Activated CD4-positive, CD25-positive, alpha-beta regulatory T cell treated with anti-CD3 and anti-CD28 coated beads, Interleukin-2, amount 50 U/mL, for 72 hours (primary cell): ENCODE results near the gene BTBD16.

Source experiments
- DNase-seq: peaks from one replicate; pipeline ENCODE4 v3.0.0; 2021

Gene BTBD16

DNA sequence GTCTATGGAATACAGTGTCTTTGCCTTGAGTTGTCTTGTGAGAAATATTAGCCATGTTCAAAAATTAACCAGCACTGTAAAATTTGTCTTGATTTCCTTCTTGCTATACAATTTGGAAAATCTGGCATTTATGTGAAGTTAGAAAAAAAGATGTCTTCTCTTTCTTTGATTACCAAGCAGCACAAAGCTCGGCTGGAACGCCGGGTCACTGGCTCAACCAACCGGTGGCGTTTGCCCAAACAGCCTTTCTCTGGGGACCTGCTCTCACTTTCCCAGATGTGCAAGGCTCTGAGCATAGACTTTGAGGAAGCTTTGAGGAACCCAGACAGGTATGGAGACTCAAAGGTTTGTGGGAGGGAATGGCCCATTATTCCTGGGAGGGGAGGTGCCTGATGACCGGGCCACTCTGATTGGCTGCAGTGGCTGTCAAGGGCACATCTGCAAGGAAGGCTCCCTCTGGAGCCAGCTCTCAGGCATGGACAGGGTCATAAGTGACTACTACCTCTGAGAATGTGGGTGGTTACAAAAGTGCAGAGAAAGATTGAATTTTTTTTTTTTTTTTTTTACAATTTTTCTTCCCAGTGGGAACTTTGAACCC, 5.6 kb downstream of the BTBD16 start:
- DNase-seq = no peak

DNA sequence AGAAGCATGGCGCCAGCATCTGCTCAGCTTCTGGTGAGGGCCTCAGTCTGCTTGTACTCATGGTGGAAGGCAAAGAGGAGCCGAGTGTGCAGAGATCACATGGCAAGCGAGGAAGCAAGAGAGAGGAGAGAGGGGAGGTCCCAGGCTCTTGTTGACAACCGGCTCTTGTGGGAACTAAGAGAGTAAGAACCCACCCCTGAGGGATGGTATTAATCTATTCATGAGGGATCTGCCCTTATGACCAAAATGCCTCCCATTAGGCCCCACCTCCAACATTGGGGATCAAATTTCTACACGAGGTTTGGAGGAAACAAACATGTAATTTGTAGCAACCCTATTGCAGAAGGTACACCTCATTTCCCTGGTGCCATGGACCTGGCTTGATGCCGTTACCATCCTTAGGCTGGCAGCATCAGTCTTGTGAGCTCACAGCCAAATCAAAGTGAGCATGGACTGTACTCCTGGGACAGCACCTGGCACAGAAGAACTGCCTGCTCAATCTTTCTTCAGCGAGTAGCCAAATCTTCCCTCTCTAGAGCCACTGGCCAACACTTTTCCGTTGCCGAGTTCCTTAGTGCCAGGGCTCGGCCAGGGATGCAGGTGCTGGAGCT, 6.5 kb downstream of the BTBD16 start:
- DNase-seq = no peak

DNA sequence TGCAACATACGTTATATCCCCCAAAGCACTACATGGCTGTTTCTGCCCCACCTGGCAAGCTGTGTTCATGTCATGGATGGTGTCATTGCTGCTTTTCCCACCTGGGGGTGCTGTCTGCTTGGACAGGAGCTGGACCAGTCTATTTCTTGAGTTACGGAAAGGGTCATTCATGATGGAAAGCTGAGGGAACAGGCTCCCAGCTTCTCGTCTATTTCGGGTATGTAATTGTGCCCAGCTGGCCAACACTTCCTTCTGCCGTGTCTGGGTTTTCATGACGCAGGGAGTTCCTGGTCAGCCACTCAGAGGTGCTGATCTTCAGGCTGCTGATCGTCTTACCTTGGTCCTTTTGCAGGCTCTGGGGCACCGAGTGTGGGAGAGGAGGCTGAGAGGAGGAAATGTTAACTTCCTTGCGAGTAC, 8.6 kb downstream of the BTBD16 start:
- DNase-seq = no peak

GRCh38 chr10:122280156-122280555, 9.1 kb downstream of the BTBD16 start:
- DNase-seq = no peak

DNA sequence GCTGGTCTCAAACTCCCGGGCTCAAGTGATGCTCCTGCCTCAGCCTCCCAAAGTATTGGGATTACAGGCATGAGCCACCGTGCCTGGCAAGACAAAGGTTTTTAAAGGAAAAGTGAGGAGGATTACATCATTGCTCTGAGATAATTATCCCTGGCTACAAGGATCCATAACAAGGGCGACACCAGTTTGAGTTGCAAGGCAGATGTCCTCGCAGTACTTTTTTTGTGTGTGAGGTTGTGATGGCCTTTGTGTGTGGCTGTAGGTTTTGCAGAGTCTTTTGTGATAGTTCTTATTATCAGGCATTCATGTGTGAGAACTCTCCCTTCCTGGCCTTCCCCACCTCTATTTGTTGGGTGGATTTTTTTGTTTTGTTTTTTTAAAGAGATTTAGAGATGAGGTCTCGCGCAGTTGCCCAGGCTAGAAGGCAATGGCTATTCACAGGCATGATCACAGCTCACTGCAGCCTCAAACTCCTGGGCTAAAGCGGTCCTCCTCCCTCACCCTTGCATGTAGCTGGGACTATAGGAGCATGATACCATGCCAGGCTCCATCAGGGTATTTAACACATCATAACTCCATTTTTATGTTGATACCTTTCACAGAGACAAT, 10.0 kb downstream of the BTBD16 start:
- no peak for DNase-seq

DNA sequence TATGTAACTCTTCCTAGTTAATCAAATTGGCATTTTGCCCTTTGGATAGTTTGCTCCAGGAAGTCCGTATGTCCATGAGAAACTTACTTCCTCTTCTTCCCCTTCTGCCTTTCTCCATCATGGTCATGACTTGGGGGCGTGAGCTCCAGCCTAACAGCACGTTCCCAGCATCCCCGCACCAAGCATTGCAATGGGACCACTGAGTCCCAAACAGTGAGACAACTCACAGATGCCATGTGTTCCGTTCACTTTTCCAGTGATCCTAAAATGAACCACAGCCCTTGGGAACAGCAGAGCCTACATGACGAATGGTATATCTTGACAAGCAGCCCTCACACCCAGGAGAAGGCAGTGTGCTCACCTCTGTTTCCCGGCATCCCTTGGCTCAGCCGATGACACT, 10.7 kb downstream of the BTBD16 start:
- DNase-seq = no peak

DNA sequence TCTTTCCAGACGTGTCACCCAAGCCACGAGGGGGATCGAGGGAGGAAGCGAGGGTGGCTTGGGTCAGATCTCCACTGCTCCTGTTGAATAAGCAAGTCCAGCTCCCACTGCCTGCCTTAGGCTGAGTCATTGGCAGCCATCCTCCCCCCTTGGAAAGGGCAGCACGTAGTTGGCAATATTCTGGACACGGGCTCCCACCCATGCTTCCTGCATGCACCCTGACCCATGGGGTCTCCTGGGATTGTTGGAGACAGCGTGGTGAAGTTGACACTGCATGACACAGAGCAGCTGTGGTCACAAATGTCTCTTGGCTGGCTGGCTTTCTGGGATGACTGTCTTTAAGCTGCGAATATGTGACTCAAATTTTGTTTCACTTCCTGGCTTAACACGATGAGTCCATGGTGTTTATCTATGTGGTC, 11.2 kb downstream of the BTBD16 start:
- no peak for DNase-seq

DNA sequence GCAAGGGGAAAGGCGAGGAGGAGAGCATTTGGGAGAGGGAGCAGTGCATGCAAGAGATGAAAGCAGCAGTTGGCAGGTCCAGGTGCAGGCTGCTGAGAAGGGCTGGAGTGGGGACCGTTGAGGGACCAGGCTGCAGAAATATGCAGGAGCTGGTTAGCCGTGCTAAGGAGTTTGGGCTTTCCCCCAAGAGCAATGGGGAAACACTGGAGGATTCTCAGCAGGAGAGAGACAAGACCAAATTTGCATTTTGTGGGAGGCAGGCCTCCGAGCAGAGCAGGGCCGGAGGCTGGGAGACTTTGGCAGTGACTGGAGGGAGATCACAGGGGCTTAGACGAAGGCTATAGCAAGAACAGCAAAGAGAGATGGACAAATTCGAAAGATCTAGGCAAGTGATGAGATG, 11.8 kb downstream of the BTBD16 start:
- DNase-seq = no peak

- no peak for DNase-seq
Measured at GRCh38 chr10:122285506-122286444, 14.7 kb downstream of the BTBD16 start.

GRCh38 chr10:122286867-122287266, 15.8 kb downstream of the BTBD16 start:
- DNase-seq = no peak

DNA sequence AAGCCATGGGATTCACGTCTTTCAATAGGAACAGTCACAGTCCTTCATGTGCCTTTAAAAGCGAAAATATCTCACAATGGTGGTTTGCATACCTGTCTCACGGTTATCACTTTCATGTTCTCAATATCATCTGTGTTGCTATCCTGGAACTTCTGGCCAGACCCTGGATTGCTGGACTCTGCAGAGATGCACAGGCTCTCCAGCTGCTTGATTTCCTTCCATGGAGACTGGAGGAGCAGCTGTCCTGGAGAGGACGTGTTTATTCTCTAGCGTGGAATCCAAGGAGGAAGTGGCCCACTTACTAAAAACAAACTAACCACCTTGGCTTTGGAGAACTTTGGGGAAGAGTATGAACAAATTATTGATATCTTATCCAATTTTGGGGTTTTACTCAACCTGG, 16.5 kb downstream of the BTBD16 start:
- no peak for DNase-seq

GRCh38 chr10:122288262-122288661, 17.2 kb downstream of the BTBD16 start:
- no peak for DNase-seq

- no peak for DNase-seq
Measured at GRCh38 chr10:122288917-122289316, 17.8 kb downstream of the BTBD16 start.

DNA sequence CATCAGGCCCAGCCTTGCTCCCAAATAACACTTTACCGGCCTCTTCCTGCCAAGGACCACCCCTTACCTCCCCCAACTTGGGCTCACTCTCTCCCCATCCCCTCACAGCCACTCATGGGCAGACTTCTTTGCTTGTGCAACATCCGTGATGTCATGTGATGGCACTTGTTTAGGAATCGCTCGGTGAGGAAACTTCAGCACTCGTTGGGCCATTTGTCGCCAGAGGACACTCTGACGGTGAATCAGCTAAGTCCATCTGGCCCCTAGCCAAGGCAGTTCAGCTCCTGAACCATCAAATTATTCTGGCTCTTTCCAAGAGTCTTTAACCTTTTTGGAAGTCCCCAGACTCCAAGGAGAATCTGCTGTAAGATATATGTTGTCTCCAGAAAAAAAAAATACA, 19.2 kb downstream of the BTBD16 start:
- no peak for DNase-seq

- no peak for DNase-seq
Measured at GRCh38 chr10:122290833-122291532, 19.9 kb downstream of the BTBD16 start.

DNA sequence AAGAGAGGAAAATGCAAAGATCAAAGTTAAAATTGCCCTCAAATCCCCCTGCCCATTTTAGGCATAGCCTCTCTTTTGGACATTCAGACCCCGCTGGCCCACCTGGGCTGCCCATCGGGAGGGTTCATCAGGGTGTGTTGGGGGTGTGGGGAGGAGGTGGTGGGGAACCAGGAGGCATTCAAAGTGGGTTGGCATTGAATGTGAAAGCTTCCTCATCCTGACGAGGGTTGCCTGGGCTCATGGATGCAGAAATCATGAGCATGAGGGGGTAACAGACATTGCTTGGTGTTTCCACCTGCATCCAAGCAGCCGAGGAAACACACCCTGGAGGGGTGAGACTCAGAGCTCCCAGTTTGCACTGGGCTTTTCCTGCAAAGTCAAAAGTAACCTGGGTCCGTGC, 20.6 kb downstream of the BTBD16 start:
- DNase-seq = no peak

GRCh38 chr10:122292376-122292775, 21.3 kb downstream of the BTBD16 start:
- DNase-seq = no peak

DNA sequence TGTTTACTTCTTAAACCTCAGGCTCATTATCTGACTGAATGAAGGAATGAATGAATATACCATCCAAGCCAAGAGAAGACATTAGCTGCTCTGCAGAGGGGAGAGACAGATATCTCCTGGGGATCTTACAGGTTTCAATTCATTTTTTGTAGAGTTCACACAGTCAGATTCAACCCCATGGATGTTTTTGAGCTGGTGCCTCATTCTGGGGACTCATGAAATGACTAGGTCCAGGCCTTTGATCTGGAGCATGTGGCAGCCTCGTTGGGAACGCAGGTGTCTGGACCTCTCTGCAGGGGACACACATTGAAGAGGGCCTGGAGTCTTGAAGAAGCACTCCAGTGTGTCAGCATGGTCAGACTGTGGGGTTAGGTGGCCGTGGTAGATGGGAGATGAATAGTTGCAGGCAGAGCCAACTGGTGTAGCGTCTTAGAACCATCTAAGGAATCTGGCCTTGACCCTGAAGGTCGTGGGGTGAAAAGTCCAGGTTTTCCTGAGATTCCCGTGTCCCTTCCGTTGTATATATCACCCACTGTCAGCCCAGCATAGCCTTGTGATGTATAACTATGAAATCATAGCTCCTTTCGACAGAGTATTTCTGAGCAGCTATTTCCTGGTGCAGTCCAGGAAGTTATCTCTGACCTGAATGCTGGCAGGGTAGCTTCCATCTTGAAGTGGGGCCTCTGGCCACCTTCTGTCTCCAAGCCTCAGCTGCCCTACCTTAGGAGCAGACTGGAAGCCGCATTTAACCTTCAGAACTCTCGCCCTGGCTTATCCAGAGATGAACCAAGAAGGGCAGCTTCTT, 22.3 kb downstream of the BTBD16 start:
- no peak for DNase-seq

GRCh38 chr10:122293961-122294380, 22.9 kb downstream of the BTBD16 start:
- no peak for DNase-seq

- no peak for DNase-seq
Measured at GRCh38 chr10:122294511-122295450, 23.7 kb downstream of the BTBD16 start.

DNA sequence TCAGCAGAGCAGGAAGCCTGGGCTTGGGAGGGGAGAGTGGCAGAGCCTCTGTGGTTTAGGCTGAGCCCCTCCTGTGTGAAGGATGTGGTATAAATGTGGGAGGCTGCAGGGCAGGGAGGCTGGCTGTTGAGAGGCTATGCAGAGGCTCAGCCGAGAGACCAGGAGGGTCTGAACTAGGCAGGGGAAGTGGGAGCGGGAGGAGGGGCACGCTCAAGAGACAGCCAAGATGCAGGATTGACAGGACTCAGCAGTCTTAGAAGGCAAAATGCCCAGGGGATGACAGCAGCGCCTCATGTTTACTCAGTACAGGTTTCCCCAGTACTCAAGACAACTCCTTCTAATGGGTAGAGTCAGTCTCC, 24.3 kb downstream of the BTBD16 start:
- DNase-seq = no peak
